Raji (cell line): ENCODE data around the gene HSPH1.

Experiments used
- POLR2A ChIP-seq: IDR thresholded peaks from 2 replicates; pipeline ENCODE4 v1.6.1; 2011; ENCODE audit warnings: low read depth, low read length, control low read depth; ENCODE audit not compliant: insufficient read depth

Gene HSPH1

GRCh38 chr13:31119966-31120700 lies 41.6 kb downstream of the HSPH1 start:
- TF ChIP-seq POLR2A = no peak

- TF ChIP-seq POLR2A = no peak
Measured at GRCh38 chr13:31119526-31119925, 42.2 kb downstream of the HSPH1 start.

- TF ChIP-seq POLR2A = no peak
Measured at GRCh38 chr13:31116224-31116623, 45.5 kb downstream of the HSPH1 start.

GRCh38 chr13:31115616-31116015 lies 46.1 kb downstream of the HSPH1 start:
- TF ChIP-seq POLR2A = no peak

GRCh38 chr13:31114641-31115040 lies 47.1 kb downstream of the HSPH1 start:
- TF ChIP-seq POLR2A = no peak

- no peak for TF ChIP-seq POLR2A
Measured at GRCh38 chr13:31111136-31111535, 50.6 kb downstream of the HSPH1 start.

GRCh38 chr13:31110617-31111016 lies 51.1 kb downstream of the HSPH1 start:
- TF ChIP-seq POLR2A = no peak

- TF ChIP-seq POLR2A = no peak
Measured at GRCh38 chr13:31110169-31110568, 51.5 kb downstream of the HSPH1 start.

- no peak for TF ChIP-seq POLR2A
Measured at GRCh38 chr13:31107109-31107508, 54.6 kb downstream of the HSPH1 start.

GRCh38 chr13:31105856-31106255 lies 55.8 kb downstream of the HSPH1 start:
- no peak for TF ChIP-seq POLR2A

GRCh38 chr13:31105020-31105795 lies 56.5 kb downstream of the HSPH1 start:
- no peak for TF ChIP-seq POLR2A

- no peak for TF ChIP-seq POLR2A
Measured at GRCh38 chr13:31102905-31103304, 58.8 kb downstream of the HSPH1 start.

GRCh38 chr13:31101472-31102170 lies 60.1 kb downstream of the HSPH1 start:
- no peak for TF ChIP-seq POLR2A

- TF ChIP-seq POLR2A = no peak
Measured at GRCh38 chr13:31100721-31101120, 61.0 kb downstream of the HSPH1 start.

- no peak for TF ChIP-seq POLR2A
Measured at GRCh38 chr13:31096654-31097302, 64.9 kb downstream of the HSPH1 start.
